AG10803 (cell line): ENCODE measurements around the gene CEND1.

Experiments
- DNase-seq: peaks from one replicate; pipeline ENCODE4 v3.0.0; 2010; ENCODE audit warnings: low read depth
- H3K4me3 ChIP-seq: 2 replicates; pipeline ENCODE4 v1.5.1; 2011; ENCODE audit warnings: mild to moderate bottlenecking, low read length, control low read depth
- CTCF ChIP-seq: conservative IDR thresholded peaks from 2 replicates; pipeline ENCODE4 v1.5.1; 2011; ENCODE audit warnings: mild to moderate bottlenecking, low read length, control low read depth, inconsistent platforms

CEND1 gene

GRCh38 chr11:765025-765801 is 24.7 kb downstream of the CEND1 start:
- peak; percentile 58 for DNase-seq
- peak; percentile 52 for TF ChIP-seq CTCF
- no peak overlapping the region for H3K4me3 ChIP-seq

- no peak for TF ChIP-seq CTCF
- DNase-seq = no peak
- no peak overlapping the region for H3K4me3 ChIP-seq
Observed at GRCh38 chr11:764322-765024, 25.4 kb downstream of the CEND1 start.

- no peak for DNase-seq
- H3K4me3 ChIP-seq = no peak overlapping the region
Observed at GRCh38 chr11:763549-764321, 26.2 kb downstream of the CEND1 start.

GRCh38 chr11:763073-763463 is 26.8 kb downstream of the CEND1 start:
- DNase-seq = no peak
- H3K4me3 ChIP-seq = no peak overlapping the region
- no peak for TF ChIP-seq CTCF

More at GRCh38 chr11:763549-764321, 26.2 kb downstream of the CEND1 start:
- no peak for TF ChIP-seq CTCF

- DNase-seq = peak; percentile 89
- peak; percentile 50 for TF ChIP-seq CTCF
- H3K4me3 ChIP-seq = no peak overlapping the region
Observed at GRCh38 chr11:762421-763072, 27.3 kb downstream of the CEND1 start.

GRCh38 chr11:761526-762108 is 28.3 kb downstream of the CEND1 start:
- TF ChIP-seq CTCF = no peak
- no peak for DNase-seq
- H3K4me3 ChIP-seq = no peak overlapping the region
